HG03520 (cell line): ENCODE results near the gene TIAM1.
"Not testable (repeated sequence)": the region's sequence is repeated elsewhere in the genome, so short reads cannot be mapped to it uniquely, and the experiment has no call there.

Source experiments
- ATAC-seq: cut with Tn5 transposase; IDR thresholded peaks from one replicate; pipeline ENCODE4 v1.9.1; 2021; ENCODE audit warnings: mild to moderate bottlenecking, moderate library complexity; ENCODE audit not compliant: unreplicated experiment

The TIAM1 gene

GRCh38 chr21:31260790-31261189 lies 83.3 kb downstream of the TIAM1 start:
- ATAC-seq = no peak

DNA sequence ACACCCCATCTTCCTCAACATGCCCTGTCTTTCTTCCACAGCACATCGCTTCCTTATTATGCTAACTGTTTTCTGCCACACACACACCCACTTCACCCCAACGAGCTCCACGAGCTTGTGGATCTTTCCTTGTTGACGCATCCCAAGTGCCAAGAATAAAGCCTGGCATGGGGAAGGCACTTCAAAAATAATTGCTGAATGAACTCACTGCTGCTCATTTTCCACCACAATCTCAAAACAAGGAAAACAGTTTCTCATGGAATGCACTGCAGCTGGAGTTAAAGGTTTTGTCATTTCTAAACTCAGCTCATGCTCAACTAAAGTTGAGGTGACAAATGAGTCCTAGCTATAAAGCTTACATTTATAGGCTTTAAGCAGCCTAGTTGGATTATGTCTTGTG lies 86.0 kb downstream of the TIAM1 start:
- no peak for ATAC-seq

DNA sequence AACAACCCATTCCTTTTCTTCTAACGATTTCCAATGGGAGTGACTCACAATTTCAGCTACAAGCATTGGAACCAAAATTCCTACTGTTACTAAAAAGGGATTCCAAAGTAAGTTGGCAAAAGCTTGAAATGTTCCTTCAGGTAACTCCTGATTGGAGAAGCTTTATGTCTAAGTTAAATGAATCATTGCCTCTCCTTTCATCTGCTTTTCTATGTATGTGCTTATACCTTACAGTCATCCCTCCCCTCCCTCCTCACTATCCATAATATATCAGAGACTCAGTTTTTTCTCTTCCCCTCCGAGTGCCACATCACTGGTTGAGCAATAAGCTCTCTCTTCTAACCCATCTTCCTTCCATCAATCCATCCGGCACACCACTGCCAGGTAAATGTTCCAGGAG lies 86.8 kb downstream of the TIAM1 start:
- no peak for ATAC-seq

GRCh38 chr21:31255896-31256295 lies 88.2 kb downstream of the TIAM1 start:
- ATAC-seq = no peak

- ATAC-seq = no peak
These were observed 89.0 kb downstream of the TIAM1 start for GRCh38 chr21:31255036-31255435.

DNA sequence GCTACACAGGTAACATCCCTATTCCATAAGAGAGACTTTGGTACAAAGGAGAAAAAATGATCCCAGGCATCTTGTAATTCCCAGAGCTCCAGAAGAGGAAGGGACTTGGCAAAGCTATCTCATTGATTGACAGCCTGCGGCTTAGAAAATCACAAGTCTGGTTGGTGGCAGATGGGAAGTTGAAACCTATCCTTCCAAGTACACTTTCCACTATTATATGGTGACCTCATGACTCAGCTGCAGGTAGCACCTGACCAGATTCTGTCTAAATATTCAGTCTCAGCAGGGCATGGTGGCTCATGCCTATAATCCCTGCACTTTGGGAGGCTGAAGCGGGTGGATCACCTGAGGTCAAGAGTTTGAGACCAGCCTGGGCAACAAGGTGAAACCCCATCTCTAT lies 89.9 kb downstream of the TIAM1 start:
- ATAC-seq = no peak

DNA sequence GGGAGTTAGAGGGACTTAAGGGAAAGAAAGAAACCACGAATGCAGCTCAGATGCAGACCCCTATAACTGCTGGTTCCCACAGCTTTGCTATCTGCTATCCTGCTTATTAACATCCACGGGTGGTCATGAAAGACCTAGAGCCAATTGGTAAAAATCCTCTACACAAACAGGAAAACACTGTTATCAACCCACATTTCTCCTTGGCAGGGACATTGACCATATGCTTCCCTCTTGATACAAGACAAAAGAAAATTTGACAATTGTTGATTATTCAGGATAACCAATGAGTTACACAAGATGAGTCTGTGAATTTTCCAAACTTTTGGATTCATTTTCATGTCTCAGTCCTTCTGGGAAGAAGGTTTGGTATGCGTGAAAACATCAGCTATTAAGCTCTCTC lies 90.4 kb downstream of the TIAM1 start:
- no peak for ATAC-seq

DNA sequence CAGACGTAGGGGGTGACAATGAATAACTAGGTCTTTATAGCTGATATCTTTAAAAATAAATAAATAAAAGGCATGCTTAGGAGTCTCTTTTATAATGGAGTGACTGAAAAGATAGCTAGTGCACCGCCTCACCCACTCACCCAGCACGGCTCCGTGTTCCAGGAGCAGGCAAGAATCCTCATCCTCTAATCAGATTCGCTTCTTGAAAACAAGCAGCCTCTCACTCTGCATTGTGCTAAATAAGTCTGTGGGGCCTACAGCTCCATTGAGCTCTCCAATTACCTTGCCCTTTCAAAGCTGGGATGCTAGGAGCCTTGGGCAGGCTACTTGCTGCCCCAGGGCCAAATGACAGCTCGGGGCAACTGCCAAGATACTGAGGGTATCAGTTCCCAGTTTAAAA lies 91.5 kb downstream of the TIAM1 start:
- no peak for ATAC-seq

DNA sequence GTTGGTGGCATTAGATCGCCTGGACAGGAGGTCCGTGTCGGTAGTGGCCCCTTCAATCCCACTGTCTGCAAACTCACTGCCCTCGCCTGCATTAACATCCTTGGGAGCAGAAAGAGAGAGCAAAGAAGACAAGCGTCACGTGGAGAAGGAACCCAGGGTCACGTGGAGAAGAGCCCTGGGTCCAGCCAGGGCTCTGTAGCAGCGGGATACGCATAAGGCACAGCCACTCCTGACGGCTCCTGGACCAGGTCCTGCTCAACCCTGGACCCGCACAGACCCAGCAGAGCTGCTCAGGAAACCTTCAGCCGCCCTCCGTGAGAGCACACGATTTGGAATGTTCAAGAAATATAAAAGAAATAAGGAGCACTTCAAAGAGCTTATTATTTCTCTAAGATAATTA lies 92.0 kb downstream of the TIAM1 start:
- ATAC-seq = no peak

DNA sequence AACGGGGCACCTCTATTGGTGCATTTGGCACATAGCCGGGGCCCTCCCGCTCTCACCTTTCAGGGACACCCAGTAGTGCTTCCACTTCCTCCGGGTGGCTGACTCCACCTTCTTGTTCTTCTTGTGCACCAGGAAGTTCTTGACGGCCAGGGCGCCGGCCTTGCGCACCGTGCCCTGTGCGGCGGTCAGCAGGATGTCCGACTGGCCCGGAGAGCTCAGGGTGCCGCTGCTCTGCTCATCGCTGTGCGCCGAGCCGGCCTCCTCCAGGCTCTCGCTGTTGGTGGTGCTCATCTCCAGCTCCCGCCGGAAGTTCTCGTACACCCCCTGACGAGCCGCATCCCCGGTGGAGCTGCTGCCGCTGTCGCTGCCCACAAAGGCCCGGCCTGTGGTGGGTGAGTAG lies 92.4 kb downstream of the TIAM1 start:
- no peak for ATAC-seq

DNA sequence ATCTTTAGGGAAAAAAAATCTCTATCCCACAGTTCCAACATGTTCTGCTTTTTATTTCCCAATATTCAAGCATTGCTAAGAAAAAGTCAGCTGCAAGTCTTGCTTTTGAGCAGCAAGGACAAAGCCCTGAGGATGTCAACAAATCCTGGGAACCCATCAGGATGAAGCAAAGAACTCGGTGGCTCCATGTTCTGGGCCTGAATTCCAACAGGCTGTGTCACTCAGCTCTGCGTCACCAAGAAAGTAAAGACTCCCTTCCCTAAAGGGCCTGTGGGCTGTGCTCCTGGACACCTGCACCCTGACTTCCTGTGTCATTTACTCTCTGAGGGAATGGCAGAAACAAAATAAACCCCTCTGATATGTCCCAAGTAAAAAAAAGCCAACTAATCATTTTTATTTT lies 95.5 kb downstream of the TIAM1 start:
- no peak for ATAC-seq

DNA sequence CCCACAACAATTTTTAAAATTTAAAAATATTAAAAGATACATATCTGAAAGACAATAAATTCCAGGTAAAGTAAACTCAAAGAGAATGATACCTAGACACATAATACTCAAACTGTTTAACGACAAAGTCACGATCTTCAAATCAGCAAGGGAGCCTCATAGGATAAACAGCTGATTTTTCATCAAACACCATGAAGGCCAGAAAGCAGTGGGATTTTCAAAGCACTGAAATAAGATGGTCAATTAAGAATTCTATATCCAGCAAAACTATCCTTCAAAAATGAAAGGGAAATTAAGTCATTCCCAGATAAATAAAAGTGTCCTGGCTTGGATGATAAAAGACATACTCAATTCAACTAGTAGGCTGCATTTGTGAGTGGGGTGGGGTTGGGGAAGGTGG lies 100.5 kb downstream of the TIAM1 start:
- ATAC-seq = no peak

- ATAC-seq = no peak
These were observed 107.5 kb downstream of the TIAM1 start for GRCh38 chr21:31236528-31236927.

DNA sequence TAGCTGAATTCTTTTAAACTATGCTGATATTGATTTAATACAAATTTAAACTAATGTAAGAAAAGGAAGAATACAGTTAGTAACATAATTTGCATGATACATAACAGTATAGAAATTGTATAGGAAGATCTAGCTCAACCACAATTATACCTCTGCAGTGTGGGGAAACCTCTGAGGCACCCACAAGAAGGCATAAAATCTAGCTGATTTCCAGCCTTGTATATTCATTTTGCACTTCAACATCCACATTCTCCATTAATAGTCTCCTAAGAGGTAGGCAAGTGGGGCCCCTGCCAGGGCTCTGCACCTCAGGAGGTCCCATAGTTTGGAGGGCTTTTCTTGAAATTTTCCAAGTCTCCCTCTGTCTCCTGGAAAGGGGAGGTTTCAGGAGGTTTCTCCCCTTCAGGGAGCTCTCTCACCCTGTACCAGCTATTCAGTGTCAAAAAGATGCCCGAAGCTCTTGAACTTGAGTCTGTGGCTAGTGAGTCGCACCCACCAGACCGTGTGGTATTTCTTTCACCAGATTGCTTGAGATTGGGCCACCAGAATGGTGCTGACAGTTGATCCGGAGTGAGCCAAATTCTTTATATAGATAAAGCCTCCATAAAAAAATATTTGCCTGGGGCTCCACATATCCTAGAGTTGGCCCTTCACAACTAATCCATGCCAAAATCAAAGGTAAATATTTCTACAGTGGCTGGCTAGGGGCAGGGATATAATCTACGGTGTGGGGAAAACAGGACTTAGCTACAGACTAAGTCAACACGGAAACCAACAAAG lies 108.2 kb downstream of the TIAM1 start:
- no peak for ATAC-seq

GRCh38 chr21:31234936-31235335 lies 109.1 kb downstream of the TIAM1 start:
- ATAC-seq = no peak

GRCh38 chr21:31233711-31234110 lies 110.3 kb downstream of the TIAM1 start:
- ATAC-seq = no peak

- ATAC-seq = no peak
These were observed 111.7 kb downstream of the TIAM1 start for GRCh38 chr21:31232344-31232743.

DNA sequence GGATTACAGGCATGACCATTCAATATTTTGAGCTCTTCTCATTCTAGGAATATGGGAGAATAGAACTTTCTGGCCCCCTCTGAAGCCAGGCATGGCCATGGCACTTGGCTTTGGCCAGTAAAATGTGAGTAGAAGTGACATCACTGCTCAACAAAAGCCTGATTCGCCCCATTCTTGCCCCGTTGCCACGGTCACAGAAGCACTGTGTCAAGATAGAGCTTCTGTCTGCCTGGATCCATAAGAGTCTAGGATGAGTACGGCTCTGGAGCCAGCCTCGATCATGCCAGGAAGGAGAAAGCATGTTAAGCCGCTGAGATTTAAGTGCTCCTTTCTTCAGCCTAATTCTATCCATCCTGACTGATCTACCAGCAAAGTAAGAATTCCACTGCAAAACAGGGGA lies 113.1 kb downstream of the TIAM1 start:
- no peak for ATAC-seq

- ATAC-seq = not testable (repeated sequence)
These were observed 115.3 kb downstream of the TIAM1 start for GRCh38 chr21:31228723-31229122.

GRCh38 chr21:31225713-31226112 lies 118.3 kb downstream of the TIAM1 start:
- ATAC-seq = no peak

DNA sequence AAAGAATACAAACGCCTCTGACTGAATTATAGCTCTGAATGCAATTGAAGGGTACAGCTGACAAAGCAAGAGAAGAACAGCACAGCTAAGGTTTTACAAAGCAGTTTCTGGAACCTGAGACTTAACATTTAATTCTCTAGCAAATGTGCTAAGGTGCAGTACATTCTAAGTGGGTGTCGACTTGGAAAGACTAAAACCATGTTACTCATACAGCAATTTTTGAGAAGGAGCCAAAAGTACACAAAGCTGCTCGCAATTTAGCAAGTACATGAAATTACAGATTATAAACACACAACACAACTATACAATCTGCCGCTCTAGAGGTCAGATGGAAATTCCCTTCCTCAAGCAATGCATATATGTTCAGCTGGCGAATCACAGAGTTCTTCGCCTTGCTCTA lies 121.9 kb downstream of the TIAM1 start:
- ATAC-seq = no peak

GRCh38 chr21:31221043-31221442 lies 123.0 kb downstream of the TIAM1 start:
- no peak for ATAC-seq

GRCh38 chr21:31220575-31220974 lies 123.5 kb downstream of the TIAM1 start:
- ATAC-seq = no peak
